Stimulated activated CD8-positive, alpha-beta memory T cell treated with anti-CD3 and anti-CD28 coated beads, Interleukin-15, amount 100 ng/mL, for 48 hours (primary cell): ENCODE measurements around the gene CALHM2.

Experiments
- DNase-seq, 2 donors: peaks; one replicate each; pipeline ENCODE4 v3.0.0-alpha.2; 2020; ENCODE audit warnings: low read depth in 2 of 2

The CALHM2 gene

GRCh38 chr10:103416436-103417147, 35.6 kb downstream of the CALHM2 start:
- peak; percentile 6 to 10 for DNase-seq

GRCh38 chr10:103415581-103415980, 36.6 kb downstream of the CALHM2 start:
- no peak for DNase-seq

GRCh38 chr10:103413564-103413963, 38.6 kb downstream of the CALHM2 start:
- no peak for DNase-seq

GRCh38 chr10:103397191-103397825, 54.9 kb downstream of the CALHM2 start:
- DNase-seq = no peak

GRCh38 chr10:103396789-103397087, 55.4 kb downstream of the CALHM2 start:
- no peak for DNase-seq
